ENCODE measurements around the gene POMGNT1. TPM values are rescaled to one million over a fixed set of nuclear protein-coding genes. Genes with fewer than 3 reads are reported as not detected.

Gene POMGNT1
- polyA plus RNA-seq, 1 donor (not counting 4 experiments of a cell fraction or from before 2014, with no cell fraction given) = 49.6 TPM

DNA sequence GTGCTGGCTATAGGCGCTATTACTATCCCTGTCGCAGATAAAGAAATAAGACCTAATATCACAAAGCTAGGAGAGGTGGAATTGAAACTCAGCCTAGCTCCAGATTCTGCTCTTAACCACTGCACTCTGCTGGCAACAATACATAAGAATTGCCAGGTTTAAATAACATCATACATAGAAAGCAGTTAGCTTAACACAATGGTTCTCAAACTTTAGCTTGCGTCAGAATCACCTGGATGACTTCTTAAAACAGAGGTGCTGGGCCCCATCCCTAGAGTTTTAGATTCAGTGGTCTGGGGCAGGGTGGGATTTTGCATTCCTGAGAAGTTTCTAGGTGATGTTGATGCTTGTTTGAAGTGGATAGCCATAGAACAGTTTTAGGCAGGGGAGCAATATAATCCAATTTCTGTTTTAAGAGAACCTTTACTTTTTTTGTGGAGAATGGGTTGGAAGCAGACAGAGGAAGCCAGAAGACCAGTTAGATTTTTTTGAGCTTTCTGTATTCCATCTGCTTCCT lies 1.1 kb upstream of the POMGNT1 start:
- Histone ChIP-seq H3K27ac (ENCODE audit: control insufficient read depth, insufficient read depth, low read length) (no peak overlapping the region), H3K4me1 (ENCODE audit: control insufficient read depth, extremely low read depth, insufficient read depth, low read length) (peaks cover 26% of the 10 kb centered on the region), H3K79me2 (ENCODE audit: control insufficient read depth, insufficient read depth, low read length) (peaks cover 25% of the 10 kb centered on the region), H2AFZ (ENCODE audit: control insufficient read depth, low read length) (peak overlapping the region; percentile 41), H3K4me3 (ENCODE audit: control insufficient read depth in 2 of 3, extremely low read depth in 1 of 3, insufficient read depth in 2 of 3, low read depth in 1 of 3, low read length in 3 of 3) (peak overlapping the region; percentile 69 to 77 (median 75)), H3K4me2 (ENCODE audit: control insufficient read depth, extremely low read depth, insufficient read depth, low read depth, low read length) (peak overlapping the region; percentile 85), H3K36me3 (ENCODE audit: control insufficient read depth in 2 of 2, extremely low read depth in 1 of 2, insufficient read depth in 2 of 2, low read length in 2 of 2) (peaks cover 4 to 6% of the 10 kb centered on the region in 2 experiments), H4K20me1 (ENCODE audit: control insufficient read depth, extremely low read depth, insufficient read depth, low read length) (no peaks in the 10 kb centered on the region), H3K27me3 (ENCODE audit: control insufficient read depth, extremely low read depth, insufficient read depth, low read length) (no peaks in the 10 kb centered on the region), H3K9ac (ENCODE audit: control insufficient read depth, extremely low read depth, insufficient read depth, low read length) (no peak overlapping the region), H3K9me1 (ENCODE audit: control insufficient read depth, extremely low read depth, insufficient read depth, low read length) (no peaks in the 10 kb centered on the region), H3K9me3 (ENCODE audit: control insufficient read depth, low read depth, low read length) (no peaks in the 10 kb centered on the region)
- TF ChIP-seq EZH2 (IDR thresholded peaks at IDR 0.05; ENCODE audit: low read length) = no peak
- TF ChIP-seq, protein P1, sequence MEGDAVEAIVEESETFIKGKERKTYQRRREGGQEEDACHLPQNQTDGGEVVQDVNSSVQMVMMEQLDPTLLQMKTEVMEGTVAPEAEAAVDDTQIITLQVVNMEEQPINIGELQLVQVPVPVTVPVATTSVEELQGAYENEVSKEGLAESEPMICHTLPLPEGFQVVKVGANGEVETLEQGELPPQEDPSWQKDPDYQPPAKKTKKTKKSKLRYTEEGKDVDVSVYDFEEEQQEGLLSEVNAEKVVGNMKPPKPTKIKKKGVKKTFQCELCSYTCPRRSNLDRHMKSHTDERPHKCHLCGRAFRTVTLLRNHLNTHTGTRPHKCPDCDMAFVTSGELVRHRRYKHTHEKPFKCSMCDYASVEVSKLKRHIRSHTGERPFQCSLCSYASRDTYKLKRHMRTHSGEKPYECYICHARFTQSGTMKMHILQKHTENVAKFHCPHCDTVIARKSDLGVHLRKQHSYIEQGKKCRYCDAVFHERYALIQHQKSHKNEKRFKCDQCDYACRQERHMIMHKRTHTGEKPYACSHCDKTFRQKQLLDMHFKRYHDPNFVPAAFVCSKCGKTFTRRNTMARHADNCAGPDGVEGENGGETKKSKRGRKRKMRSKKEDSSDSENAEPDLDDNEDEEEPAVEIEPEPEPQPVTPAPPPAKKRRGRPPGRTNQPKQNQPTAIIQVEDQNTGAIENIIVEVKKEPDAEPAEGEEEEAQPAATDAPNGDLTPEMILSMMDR (optimal IDR thresholded peaks at IDR 0.05 in 1 of 3, IDR thresholded peaks at IDR 0.05 in 1 of 3, conservative IDR thresholded peaks at IDR 0.05 in 1 of 3; ENCODE audit: extremely low read depth in 1 of 3, insufficient read depth in 2 of 3, low read length in 3 of 3) = no peak
- DNase-seq (ENCODE audit: low read depth, low spot score) (no peak), FAIRE-seq (peak; percentile 60)
- dilution Hi-C loops (cut with MboI; ENCODE audit: extremely low pct_ligation_motif_present, low sequenced_read_pairs) = loop anchor here (25.0 kb wide), 1 partner anchor 162 kb away; no protein-coding TSS in a partner anchor

DNA sequence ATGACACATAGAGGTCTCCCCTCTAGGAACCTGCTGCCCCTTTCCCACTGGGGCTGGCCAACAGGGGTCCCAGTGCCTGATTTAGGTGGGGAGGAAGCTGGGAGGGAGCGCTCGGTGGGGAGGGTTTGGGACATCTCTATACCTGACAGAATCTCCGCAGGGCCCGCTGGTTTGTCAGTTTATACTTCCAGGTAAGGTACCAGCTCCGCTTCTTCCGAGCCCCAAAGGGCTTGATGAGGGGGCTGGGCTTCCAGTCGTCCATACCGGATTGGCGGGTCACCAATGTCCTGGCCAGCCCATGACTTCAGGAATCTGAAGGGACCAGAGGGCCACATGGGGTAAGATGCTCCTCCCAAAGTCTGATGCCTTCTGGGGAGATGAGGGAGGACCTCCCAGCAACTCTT lies 672 bp downstream of the POMGNT1 start:
- Histone ChIP-seq H3K4me1 (ENCODE audit: control insufficient read depth, extremely low read depth, insufficient read depth, low read length) (peaks cover 17% of the 10 kb centered on the region), H4K20me1 (ENCODE audit: control insufficient read depth, extremely low read depth, insufficient read depth, low read length) (no peaks in the 10 kb centered on the region), H2AFZ (ENCODE audit: control insufficient read depth, low read length) (no peak overlapping the region), H3K9ac (ENCODE audit: control insufficient read depth, extremely low read depth, insufficient read depth, low read length) (peak overlapping the region; percentile 93), H3K4me2 (ENCODE audit: control insufficient read depth, extremely low read depth, insufficient read depth, low read depth, low read length) (peak overlapping the region; percentile 89), H3K36me3 (ENCODE audit: control insufficient read depth in 2 of 2, extremely low read depth in 1 of 2, insufficient read depth in 2 of 2, low read length in 2 of 2) (peaks cover 8 to 20% of the 10 kb centered on the region in 2 experiments), H3K79me2 (ENCODE audit: control insufficient read depth, insufficient read depth, low read length) (peaks cover 11% of the 10 kb centered on the region), H3K27ac (ENCODE audit: control insufficient read depth, insufficient read depth, low read length) (peak overlapping the region; percentile 85), H3K4me3 (ENCODE audit: control insufficient read depth in 2 of 3, extremely low read depth in 1 of 3, insufficient read depth in 2 of 3, low read depth in 1 of 3, low read length in 3 of 3) (peak overlapping the region; percentile 77 to 90 (median 81)), H3K9me3 (ENCODE audit: control insufficient read depth, low read depth, low read length) (no peaks in the 10 kb centered on the region), H3K9me1 (ENCODE audit: control insufficient read depth, extremely low read depth, insufficient read depth, low read length) (no peaks in the 10 kb centered on the region), H3K27me3 (ENCODE audit: control insufficient read depth, extremely low read depth, insufficient read depth, low read length) (no peaks in the 10 kb centered on the region)
- no peak for DNase-seq (ENCODE audit: low read depth, low spot score)
- dilution Hi-C loops (cut with MboI; ENCODE audit: extremely low pct_ligation_motif_present, low sequenced_read_pairs) = loop anchor here (25.0 kb wide), 1 partner anchor 160 kb away; no protein-coding TSS in a partner anchor
- TF ChIP-seq, protein P1 (optimal IDR thresholded peaks at IDR 0.05 in 1 of 3, IDR thresholded peaks at IDR 0.05 in 1 of 3, conservative IDR thresholded peaks at IDR 0.05 in 1 of 3; ENCODE audit: extremely low read depth in 1 of 3, insufficient read depth in 2 of 3, low read length in 3 of 3) = no peak
- no peak for TF ChIP-seq EZH2 (IDR thresholded peaks at IDR 0.05; ENCODE audit: low read length)
- FAIRE-seq = no peak
